Measurements from ENCODE around the gene SBNO2.

DNA sequence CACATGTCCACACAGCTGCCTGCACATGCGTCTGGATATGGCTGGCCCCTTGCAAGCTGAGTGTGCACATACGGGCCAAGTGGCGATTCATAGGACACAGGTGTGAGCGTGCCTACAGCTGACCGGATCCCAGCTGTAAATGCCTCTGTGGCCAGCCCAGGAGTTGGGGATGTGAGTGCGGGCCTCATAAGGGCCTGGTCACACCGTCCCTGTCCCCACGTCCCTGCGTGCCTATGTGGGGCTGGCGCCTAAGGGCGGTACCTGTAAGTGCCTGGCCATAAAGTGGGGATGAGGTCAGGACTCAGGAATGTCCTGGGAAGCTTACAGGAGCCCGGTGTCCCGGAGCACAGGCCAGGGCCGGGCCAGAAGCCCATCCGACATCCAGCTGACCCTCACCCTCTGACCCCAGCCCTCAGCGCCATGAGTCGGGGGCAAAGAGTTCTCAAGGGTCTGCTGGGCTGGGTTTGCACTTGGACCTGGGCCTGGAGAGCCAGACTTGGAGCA is 108.4 kb downstream of the SBNO2 start:
- TF ChIP-seq BHLHE40 (IDR thresholded peaks at IDR 0.05; ENCODE audit: low read depth, low read length) (no peak), POLR2A (IDR thresholded peaks at IDR 0.05; ENCODE audit: low read depth, low read length) (no peak), FOS (IDR thresholded peaks at IDR 0.05; ENCODE audit: low read depth, low read length) (no peak), RFX5 (IDR thresholded peaks at IDR 0.05; ENCODE audit: low read depth, low read length) (no peak), RAD21 (IDR thresholded peaks at IDR 0.05; ENCODE audit: low read length) (no peak), SMC3 (IDR thresholded peaks at IDR 0.05; ENCODE audit: low read depth, low read length) (no peak), CEBPB (IDR thresholded peaks at IDR 0.05; ENCODE audit: low read depth, low read length) (no peak), NFE2L2 (IDR thresholded peaks at IDR 0.05; ENCODE audit: low read depth, low read length) (no peak)
- TF ChIP-seq, protein P1, sequence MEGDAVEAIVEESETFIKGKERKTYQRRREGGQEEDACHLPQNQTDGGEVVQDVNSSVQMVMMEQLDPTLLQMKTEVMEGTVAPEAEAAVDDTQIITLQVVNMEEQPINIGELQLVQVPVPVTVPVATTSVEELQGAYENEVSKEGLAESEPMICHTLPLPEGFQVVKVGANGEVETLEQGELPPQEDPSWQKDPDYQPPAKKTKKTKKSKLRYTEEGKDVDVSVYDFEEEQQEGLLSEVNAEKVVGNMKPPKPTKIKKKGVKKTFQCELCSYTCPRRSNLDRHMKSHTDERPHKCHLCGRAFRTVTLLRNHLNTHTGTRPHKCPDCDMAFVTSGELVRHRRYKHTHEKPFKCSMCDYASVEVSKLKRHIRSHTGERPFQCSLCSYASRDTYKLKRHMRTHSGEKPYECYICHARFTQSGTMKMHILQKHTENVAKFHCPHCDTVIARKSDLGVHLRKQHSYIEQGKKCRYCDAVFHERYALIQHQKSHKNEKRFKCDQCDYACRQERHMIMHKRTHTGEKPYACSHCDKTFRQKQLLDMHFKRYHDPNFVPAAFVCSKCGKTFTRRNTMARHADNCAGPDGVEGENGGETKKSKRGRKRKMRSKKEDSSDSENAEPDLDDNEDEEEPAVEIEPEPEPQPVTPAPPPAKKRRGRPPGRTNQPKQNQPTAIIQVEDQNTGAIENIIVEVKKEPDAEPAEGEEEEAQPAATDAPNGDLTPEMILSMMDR (conservative IDR thresholded peaks at IDR 0.05; ENCODE audit: low read depth, low read length), result no peak
- TF ChIP-seq, protein P2, sequence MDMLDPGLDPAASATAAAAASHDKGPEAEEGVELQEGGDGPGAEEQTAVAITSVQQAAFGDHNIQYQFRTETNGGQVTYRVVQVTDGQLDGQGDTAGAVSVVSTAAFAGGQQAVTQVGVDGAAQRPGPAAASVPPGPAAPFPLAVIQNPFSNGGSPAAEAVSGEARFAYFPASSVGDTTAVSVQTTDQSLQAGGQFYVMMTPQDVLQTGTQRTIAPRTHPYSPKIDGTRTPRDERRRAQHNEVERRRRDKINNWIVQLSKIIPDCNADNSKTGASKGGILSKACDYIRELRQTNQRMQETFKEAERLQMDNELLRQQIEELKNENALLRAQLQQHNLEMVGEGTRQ (IDR thresholded peaks at IDR 0.05; ENCODE audit: low read depth, low read length), result no peak

Data from IMR-90 (cell line).